SK-MEL-5 (cell line): ENCODE measurements around the gene PALMD. TPM values are rescaled to one million over a fixed set of nuclear protein-coding genes. Genes with fewer than 3 reads are reported as not detected.

Source experiments
- DNase-seq: peaks from one replicate; pipeline ENCODE4 v3.0.0-alpha.2; 2016; ENCODE audit warnings: low read depth, low spot score
- in situ Hi-C: cut with HindIII; loops from 2 replicates; pipeline ENCODE4 v1.10.0; 2016; ENCODE audit warnings: low sequenced_read_pairs, high pct_unique_total_duplicates, low pct_unique_long_range_greater_than_20kb
- polyA plus RNA-seq, 2 experiments: library from polyadenylated mRNA; depleted of rRNA; stranded (reverse); fragments of >200 nt; gene quantifications; 2 replicates each; pipeline ENCODE4 v1.2.3, GENCODE V29; 2015
- total RNA-seq: library from RNA; depleted of rRNA; stranded (reverse); fragments of >200 nt; shearing (Covaris generic); gene quantifications from 2 replicates; pipeline ENCODE4 v1.2.3, GENCODE V29; 2014; rRNA removed

The PALMD gene
- 0.11 and 0.40 TPM in 2 replicates for total RNA-seq
- 0.25 and 0.30 TPM in 2 replicates for polyA plus RNA-seq (2015; cell fraction: cytosol; rRNA removed)
- 0.33 and 0.38 TPM in 2 replicates for polyA plus RNA-seq (2015; cell fraction: nucleus; rRNA removed)

GRCh38 chr1:99645699-99646531, at the start of gene PALMD:
Gene PALMD (plus strand): TSS chr1:99646113. CDS start chr1:99646318, 205 bp downstream.
- peak; percentile 5 for DNase-seq
- in situ Hi-C loops: no loop called here

GRCh38 chr1:99598738-99599411, 47.0 kb upstream of the PALMD start:
- DNase-seq: no peak
- in situ Hi-C loops: no loop called here

GRCh38 chr1:99599678-99600175, 46.2 kb upstream of the PALMD start:
- DNase-seq: no peak
- in situ Hi-C loops: no loop called here

- DNase-seq: no peak
- in situ Hi-C loops: no loop called here
Measured at GRCh38 chr1:99600782-99601181, 45.1 kb upstream of the PALMD start.

- DNase-seq: no peak
- in situ Hi-C loops: no loop called here
Measured at GRCh38 chr1:99601208-99601607, 44.7 kb upstream of the PALMD start.

GRCh38 chr1:99601709-99602403, 44.1 kb upstream of the PALMD start:
- no peak for DNase-seq
- in situ Hi-C loops: no loop called here

GRCh38 chr1:99602404-99602969, 43.4 kb upstream of the PALMD start:
- in situ Hi-C loops: no loop called here
- no peak for DNase-seq

- no peak for DNase-seq
- in situ Hi-C loops: no loop called here
Measured at GRCh38 chr1:99603699-99604560, 42.0 kb upstream of the PALMD start.

GRCh38 chr1:99606306-99606705, 39.6 kb upstream of the PALMD start:
- in situ Hi-C loops: no loop called here
- DNase-seq: no peak

GRCh38 chr1:99607590-99607989, 38.3 kb upstream of the PALMD start:
- in situ Hi-C loops: no loop called here
- no peak for DNase-seq

GRCh38 chr1:99608058-99608457, 37.9 kb upstream of the PALMD start:
- DNase-seq: no peak
- in situ Hi-C loops: no loop called here

- in situ Hi-C loops: no loop called here
- no peak for DNase-seq
Measured at GRCh38 chr1:99613716-99614115, 32.2 kb upstream of the PALMD start.

GRCh38 chr1:99614728-99615127, 31.2 kb upstream of the PALMD start:
- in situ Hi-C loops: no loop called here
- no peak for DNase-seq

- in situ Hi-C loops: no loop called here
- DNase-seq: no peak
Measured at GRCh38 chr1:99619583-99619982, 26.3 kb upstream of the PALMD start.

GRCh38 chr1:99621340-99621901, 24.5 kb upstream of the PALMD start:
- no peak for DNase-seq
- in situ Hi-C loops: no loop called here

GRCh38 chr1:99622702-99623347, 23.1 kb upstream of the PALMD start:
- DNase-seq: no peak
- in situ Hi-C loops: no loop called here
